ENCODE data around the gene TCP1. TPM values are rescaled to one million over a fixed set of nuclear protein-coding genes. Genes with fewer than 3 reads are reported as not detected.

The TCP1 gene
- total RNA-seq, 1 donor = 170 TPM

DNA sequence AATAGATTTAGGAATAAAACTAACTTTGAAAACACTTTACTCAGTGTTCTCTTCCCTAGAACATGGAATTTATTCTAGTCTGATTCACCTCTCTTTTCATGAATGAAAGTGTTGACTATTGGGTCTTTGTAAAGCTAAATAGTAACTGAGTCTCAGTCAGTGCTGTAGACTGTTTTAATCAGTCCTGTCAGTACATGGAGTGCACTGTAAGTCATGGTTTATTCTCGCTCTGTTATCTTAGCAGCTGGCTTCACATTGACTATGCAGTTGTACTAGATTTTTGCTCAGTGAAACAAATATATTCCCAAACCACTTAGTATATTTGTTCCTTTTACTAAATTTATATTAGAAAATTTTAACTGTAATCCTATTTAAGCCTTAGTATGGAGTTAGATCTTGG is 42.6 kb downstream of the TCP1 start:
- DNase-seq (ENCODE audit: insufficient read length, low spot score, missing footprints) = no peak
- no peak for TF ChIP-seq CTCF (IDR thresholded peaks at IDR 0.05; ENCODE audit: extremely low read depth, low read depth, low read length)
- Histone ChIP-seq H3K27ac (ENCODE audit: low read depth, low read length) (no peak overlapping the region), H3K4me1 (ENCODE audit: insufficient read depth, low read length) (no peaks in the 10 kb centered on the region), H3K4me2 (ENCODE audit: insufficient read depth, low read length) (no peak overlapping the region), H2AFZ (ENCODE audit: low read length) (no peak overlapping the region), H3K27me3 (ENCODE audit: insufficient read depth, low read length) (no peaks in the 10 kb centered on the region), H4K20me1 (ENCODE audit: insufficient read depth, low read length) (peaks cover 15% of the 10 kb centered on the region), H3K36me3 (ENCODE audit: insufficient read depth, low read length) (peaks cover 99% of the 10 kb centered on the region), H3K4me3 (ENCODE audit: insufficient read depth, low read length) (no peak overlapping the region), H3K79me2 (ENCODE audit: insufficient read depth, low read length) (peaks cover 60% of the 10 kb centered on the region), H3K9me3 (ENCODE audit: low read depth, low read length) (no peaks in the 10 kb centered on the region)

GRCh38 chr6:159745081-159745480 is 44.3 kb downstream of the TCP1 start:
- H3K79me2 ChIP-seq (ENCODE audit: insufficient read depth, low read length) = peaks cover 69% of the 10 kb centered on the region
- peaks cover 96% of the 10 kb centered on the region for H3K36me3 ChIP-seq (ENCODE audit: insufficient read depth, low read length)
- H3K27me3 ChIP-seq (ENCODE audit: insufficient read depth, low read length) = no peaks in the 10 kb centered on the region
- DNase-seq (ENCODE audit: insufficient read length, low spot score, missing footprints) = no peak
- H3K4me1 ChIP-seq (ENCODE audit: insufficient read depth, low read length) = no peaks in the 10 kb centered on the region
- no peak overlapping the region for H3K4me3 ChIP-seq (ENCODE audit: insufficient read depth, low read length)
- TF ChIP-seq CTCF (IDR thresholded peaks at IDR 0.05; ENCODE audit: extremely low read depth, low read depth, low read length) = no peak
- H3K27ac ChIP-seq (ENCODE audit: low read depth, low read length) = no peak overlapping the region
- no peak overlapping the region for H3K4me2 ChIP-seq (ENCODE audit: insufficient read depth, low read length)
- peaks cover 15% of the 10 kb centered on the region for H4K20me1 ChIP-seq (ENCODE audit: insufficient read depth, low read length)
- no peak overlapping the region for H2AFZ ChIP-seq (ENCODE audit: low read length)
- H3K9me3 ChIP-seq (ENCODE audit: low read depth, low read length) = no peaks in the 10 kb centered on the region

DNA sequence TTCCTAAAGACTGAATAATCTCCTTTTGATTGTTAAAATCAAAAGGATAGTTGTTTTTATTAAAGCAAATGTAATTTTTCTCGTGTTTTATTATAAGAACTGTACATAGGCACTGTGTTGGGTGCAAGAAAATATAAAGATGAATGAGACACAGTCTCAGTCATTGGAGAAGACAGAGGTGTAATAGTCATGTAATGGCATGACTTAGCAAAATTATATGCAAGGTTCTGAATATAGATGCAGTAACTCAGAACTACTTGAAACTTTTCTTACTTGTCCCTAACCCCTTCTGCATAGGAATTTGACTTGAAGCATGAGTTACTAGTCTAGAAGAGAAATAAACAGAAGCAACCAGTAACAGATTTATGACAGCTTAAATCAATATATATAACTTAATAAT is 47.2 kb downstream of the TCP1 start:
- Histone ChIP-seq H4K20me1 (ENCODE audit: insufficient read depth, low read length) (peaks cover 16% of the 10 kb centered on the region), H3K4me1 (ENCODE audit: insufficient read depth, low read length) (no peaks in the 10 kb centered on the region), H3K79me2 (ENCODE audit: insufficient read depth, low read length) (peaks cover 90% of the 10 kb centered on the region), H3K27ac (ENCODE audit: low read depth, low read length) (no peak overlapping the region), H3K27me3 (ENCODE audit: insufficient read depth, low read length) (no peaks in the 10 kb centered on the region), H2AFZ (ENCODE audit: low read length) (no peak overlapping the region), H3K9me3 (ENCODE audit: low read depth, low read length) (no peaks in the 10 kb centered on the region), H3K36me3 (ENCODE audit: insufficient read depth, low read length) (peaks cover 74% of the 10 kb centered on the region), H3K4me2 (ENCODE audit: insufficient read depth, low read length) (no peak overlapping the region), H3K4me3 (ENCODE audit: insufficient read depth, low read length) (no peak overlapping the region)
- TF ChIP-seq CTCF (IDR thresholded peaks at IDR 0.05; ENCODE audit: extremely low read depth, low read depth, low read length) = no peak
- DNase-seq (ENCODE audit: insufficient read length, low spot score, missing footprints) = no peak

DNA sequence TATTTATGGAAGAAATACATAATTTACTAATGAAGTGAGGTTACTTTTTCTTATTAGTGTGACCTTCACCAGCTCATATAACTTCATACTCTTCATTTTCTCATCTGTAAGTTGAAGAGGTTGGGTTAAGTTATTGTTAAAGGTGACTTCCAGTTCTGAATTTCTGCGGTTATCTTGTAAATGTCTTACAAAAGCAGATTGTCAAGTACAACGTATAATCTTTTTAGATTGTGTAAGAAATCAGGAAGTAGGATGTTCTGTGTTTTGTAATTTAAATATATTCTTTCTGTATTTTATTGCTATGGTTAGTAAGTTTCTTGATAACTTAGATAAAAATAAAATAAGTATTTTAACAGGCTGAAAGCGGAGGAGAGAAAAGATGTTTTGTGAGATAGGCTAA is 50.1 kb downstream of the TCP1 start:
- Histone ChIP-seq H3K4me2 (ENCODE audit: insufficient read depth, low read length) (no peak overlapping the region), H3K36me3 (ENCODE audit: insufficient read depth, low read length) (peaks cover 50% of the 10 kb centered on the region), H3K27me3 (ENCODE audit: insufficient read depth, low read length) (no peaks in the 10 kb centered on the region), H3K27ac (ENCODE audit: low read depth, low read length) (no peak overlapping the region), H3K79me2 (ENCODE audit: insufficient read depth, low read length) (peaks cover 94% of the 10 kb centered on the region), H4K20me1 (ENCODE audit: insufficient read depth, low read length) (peaks cover 17% of the 10 kb centered on the region), H3K9me3 (ENCODE audit: low read depth, low read length) (no peaks in the 10 kb centered on the region), H3K4me3 (ENCODE audit: insufficient read depth, low read length) (no peak overlapping the region), H3K4me1 (ENCODE audit: insufficient read depth, low read length) (no peaks in the 10 kb centered on the region), H2AFZ (ENCODE audit: low read length) (no peak overlapping the region)
- TF ChIP-seq CTCF (IDR thresholded peaks at IDR 0.05; ENCODE audit: extremely low read depth, low read depth, low read length) = no peak
- DNase-seq (ENCODE audit: insufficient read length, low spot score, missing footprints) = no peak
